C1 segment of cervical spinal cord (tissue), 14 donors: ENCODE measurements around the gene MAP3K7CL.
"Not testable (repeated sequence)": the region's sequence is repeated elsewhere in the genome, so short reads cannot be mapped to it uniquely, and the experiment has no call there.

Experiments used
- DNase-seq, 14 donors: peaks; one replicate each; lab custom pipeline; 2025; lab: John Stamatoyannopoulos, UW

The MAP3K7CL gene

GRCh38 chr21:29166853-29167252 is 36.4 kb downstream of the MAP3K7CL start:
- DNase-seq, result peak in 1 of 14 donors; percentile 61

DNA sequence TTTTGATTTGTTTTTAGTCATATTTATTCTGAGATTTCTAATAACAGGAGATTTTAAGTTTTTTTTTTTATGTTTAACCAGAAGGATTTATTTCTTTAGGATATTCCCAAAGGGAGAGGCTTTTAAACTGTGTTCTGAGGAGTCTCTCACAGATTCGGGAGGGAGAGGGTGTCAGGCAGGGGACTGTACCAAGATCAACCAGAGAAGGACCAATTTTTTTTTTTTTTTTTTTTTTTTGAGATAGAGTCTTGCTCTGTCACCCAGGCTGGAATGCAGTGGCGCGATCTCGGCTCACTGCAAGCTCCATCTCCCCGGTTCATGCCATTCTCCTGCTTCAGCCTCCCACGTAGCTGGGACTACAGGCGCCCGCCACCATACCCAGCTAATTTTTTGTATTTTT is 37.0 kb downstream of the MAP3K7CL start:
- not testable (repeated sequence) for DNase-seq

- DNase-seq, result no peak
These were observed 38.5 kb downstream of the MAP3K7CL start for GRCh38 chr21:29168891-29169315.

DNA sequence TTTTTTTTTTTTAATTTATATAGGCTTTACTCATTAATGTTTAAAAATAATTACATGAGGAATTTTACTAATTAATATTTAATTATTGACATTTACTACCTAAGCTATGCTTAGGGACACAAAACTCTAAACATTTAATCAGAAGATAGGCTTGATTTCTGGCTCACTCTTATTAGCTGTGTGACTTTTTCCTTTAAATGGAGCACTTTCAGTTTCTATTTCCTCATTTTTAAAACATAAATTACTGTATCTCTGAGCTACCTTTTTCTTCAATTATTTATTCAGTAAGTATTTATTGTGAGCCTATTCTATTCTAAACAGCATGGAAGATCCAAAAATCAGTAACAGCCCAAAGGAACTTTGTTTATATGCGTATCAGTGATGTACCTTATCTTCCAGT is 40.5 kb downstream of the MAP3K7CL start:
- DNase-seq, result no peak

- no peak for DNase-seq
These were observed 41.8 kb downstream of the MAP3K7CL start for GRCh38 chr21:29172282-29172681.

DNA sequence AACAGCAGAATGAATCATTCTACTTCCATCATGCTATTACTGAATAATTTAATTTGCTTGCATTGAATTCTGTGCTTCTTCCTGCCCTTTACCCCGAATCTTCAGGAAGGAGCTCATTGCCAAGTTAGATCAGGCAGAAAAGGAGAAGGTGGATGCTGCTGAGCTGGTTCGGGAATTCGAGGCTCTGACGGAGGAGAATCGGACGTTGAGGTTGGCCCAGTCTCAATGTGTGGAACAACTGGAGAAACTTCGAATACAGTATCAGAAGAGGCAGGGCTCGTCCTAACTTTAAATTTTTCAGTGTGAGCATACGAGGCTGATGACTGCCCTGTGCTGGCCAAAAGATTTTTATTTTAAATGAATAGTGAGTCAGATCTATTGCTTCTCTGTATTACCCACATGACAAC is 44.2 kb downstream of the MAP3K7CL start:
- no peak for DNase-seq

DNA sequence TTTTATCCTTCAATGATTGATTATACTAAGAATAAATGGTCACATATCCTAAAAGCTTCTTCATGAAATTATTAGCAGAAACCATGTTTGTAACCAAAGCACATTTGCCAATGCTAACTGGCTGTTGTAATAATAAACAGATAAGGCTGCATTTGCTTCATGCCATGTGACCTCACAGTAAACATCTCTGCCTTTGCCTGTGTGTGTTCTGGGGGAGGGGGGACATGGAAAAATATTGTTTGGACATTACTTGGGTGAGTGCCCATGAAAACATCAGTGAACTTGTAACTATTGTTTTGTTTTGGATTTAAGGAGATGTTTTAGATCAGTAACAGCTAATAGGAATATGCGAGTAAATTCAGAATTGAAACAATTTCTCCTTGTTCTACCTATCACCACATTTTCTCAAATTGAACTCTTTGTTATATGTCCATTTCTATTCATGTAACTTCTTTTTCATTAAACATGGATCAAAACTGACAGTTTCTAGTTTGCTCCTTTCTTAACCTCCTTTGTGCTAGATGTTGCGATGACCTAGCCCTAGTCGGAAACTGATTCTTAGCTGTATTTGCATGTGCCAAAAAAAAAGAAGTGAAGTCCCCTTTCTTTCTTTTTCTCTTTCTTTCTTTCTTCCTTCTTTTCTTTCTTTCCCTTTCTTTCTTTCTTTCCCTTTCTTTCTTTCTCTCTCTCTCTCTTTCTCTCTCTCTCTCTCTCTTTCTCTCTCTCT is 45.1 kb downstream of the MAP3K7CL start:
- DNase-seq, result no peak

DNA sequence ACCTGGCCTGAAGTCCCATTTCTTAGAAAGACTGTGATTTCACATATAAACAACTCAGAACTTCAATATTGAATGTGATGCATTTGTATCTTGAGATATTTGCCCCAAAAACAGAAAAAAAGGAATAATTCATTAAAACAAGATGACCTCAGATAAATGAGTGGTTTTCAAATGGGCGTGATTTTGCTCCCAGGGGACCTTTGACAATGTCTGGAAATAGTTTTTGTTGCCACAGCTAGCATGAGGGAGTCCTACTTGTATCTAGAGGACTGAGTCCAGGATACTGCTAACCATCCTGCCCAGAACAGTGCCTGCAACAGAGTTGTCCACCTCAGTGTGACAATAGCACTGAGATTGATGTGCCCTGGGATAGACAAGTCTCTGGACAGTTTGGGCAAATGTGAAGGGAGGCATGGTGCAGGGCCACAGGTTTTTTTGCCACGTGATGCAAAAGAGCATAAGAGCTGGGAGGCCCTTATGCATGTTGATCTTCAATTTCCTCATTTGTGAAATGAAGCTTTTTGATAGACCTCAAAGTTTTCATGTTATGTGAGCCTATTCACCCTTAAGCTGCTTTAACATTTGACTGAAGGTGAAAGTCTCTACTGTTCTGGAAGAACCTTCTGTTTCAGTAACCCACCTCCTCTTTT is 46.2 kb downstream of the MAP3K7CL start:
- DNase-seq, result no peak

DNA sequence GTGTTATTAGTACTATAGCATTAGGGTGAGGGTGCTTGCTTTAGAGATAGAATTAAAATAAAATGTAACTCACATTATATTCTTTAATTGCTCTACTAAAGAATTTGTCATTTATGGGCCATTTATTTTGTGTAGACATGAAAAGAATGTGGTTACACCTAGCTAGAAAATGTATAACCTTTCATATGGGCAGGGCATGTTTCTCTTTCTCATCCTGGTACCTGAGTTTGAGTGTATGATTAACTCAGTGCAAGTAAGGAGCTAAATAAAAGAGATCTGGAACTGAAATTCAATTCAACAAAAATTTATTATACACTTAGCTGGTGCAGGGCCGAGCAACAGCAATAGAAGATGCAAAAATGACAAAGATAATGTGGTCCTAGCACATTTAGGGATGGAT is 47.4 kb downstream of the MAP3K7CL start:
- no peak for DNase-seq

- DNase-seq, result no peak
These were observed 48.5 kb downstream of the MAP3K7CL start for GRCh38 chr21:29178926-29179325.

DNA sequence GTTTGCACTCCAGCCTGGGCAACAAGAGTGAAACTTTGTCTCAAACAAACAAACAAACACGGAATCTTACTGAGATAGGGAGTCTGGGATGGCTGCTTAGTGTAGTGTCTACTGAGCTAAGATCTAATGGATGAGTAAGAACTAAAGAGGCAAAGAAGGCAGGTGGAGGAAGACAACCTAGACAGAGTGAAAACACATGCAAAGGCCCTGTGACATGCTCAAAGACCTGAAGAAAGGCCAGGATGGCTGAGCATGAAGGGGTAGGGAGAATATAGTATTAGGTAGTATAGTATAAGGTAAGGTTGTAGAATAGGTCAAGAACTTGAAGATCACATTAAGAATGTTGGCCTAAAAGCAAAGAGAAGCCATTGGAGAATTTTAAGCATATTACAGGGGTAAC is 49.1 kb downstream of the MAP3K7CL start:
- no peak for DNase-seq

DNA sequence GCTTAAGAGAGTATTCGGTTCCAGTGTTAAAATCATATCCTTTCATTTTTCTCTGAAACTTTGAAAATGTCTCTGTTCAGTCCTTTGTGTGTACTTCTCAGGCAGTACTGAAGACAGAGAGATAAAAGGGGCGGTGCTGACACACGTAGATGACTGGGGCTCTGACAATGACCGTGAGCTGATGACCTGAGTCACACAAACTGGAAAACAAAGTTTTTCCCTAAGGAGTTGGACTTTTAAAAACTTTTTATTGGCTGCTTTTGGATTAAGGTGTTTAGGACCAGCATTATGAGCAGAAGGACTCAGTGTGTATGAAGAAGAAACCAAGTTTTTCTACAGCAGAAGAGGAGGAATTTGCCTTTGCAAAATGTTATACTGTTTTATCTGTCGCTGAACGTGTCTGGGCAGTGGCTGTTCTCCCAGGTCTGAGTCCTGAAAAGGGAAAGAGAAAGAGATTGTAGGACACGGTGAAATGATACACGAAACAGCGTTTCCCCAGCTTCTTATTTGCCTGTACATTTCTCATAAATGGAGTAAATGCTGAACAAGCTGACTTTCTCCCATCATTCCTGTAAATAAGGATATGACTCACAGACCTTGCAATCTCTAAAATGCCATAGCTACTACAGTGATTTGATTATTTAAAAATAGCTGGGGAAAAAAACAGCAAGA is 51.5 kb downstream of the MAP3K7CL start:
- no peak for DNase-seq

GRCh38 chr21:29182691-29183092 is 52.2 kb downstream of the MAP3K7CL start:
- no peak for DNase-seq

GRCh38 chr21:29184037-29184436 is 53.6 kb downstream of the MAP3K7CL start:
- DNase-seq, result no peak

GRCh38 chr21:29185172-29185571 is 54.7 kb downstream of the MAP3K7CL start:
- no peak for DNase-seq

- DNase-seq, result no peak
These were observed 55.2 kb downstream of the MAP3K7CL start for GRCh38 chr21:29185633-29186032.

- DNase-seq, result no peak
These were observed 55.8 kb downstream of the MAP3K7CL start for GRCh38 chr21:29186246-29186645.

DNA sequence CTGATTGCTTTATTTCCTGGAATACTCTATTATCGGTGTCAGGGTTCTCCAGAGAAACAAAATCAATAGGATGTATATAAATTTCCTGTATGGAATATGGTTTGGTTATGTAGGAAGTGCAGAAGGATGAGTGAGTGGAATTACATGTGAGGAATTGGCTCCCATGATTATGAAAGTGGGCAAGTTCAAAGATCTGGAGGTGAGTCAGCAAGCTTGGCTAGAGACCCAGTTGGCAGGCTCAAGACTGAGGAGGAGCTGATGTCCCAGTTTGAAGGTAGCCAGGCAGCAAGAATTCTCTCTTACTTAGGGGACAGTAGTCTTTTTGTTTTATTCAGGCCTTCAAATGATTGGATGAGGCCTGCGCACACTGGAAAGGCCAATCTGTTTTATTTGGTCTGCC is 57.5 kb downstream of the MAP3K7CL start:
- DNase-seq, result peak in 2 of 14 donors; percentile 19 to 32

DNA sequence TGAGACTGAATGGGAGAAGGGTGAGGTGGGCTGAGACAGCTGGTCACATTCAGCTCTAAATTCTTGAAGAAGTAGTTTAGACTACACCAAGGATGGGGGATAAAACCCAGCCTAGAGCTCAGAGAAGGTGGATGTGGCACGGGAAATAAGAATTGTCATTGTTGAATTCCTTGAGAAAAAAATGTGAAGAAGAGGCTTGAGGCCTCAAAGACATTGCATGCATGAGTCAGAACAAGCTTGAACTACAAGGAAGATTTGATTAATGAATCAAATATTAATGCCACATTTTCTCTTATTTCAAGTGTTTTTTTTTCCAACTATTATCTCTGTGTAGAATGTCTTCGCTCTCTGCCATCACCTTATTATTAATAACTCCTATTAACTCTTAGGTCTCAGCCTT is 58.9 kb downstream of the MAP3K7CL start:
- DNase-seq, result no peak

GRCh38 chr21:29190923-29191331 is 60.5 kb downstream of the MAP3K7CL start:
- DNase-seq, result no peak

GRCh38 chr21:29193072-29193471 is 62.6 kb downstream of the MAP3K7CL start:
- no peak for DNase-seq

DNA sequence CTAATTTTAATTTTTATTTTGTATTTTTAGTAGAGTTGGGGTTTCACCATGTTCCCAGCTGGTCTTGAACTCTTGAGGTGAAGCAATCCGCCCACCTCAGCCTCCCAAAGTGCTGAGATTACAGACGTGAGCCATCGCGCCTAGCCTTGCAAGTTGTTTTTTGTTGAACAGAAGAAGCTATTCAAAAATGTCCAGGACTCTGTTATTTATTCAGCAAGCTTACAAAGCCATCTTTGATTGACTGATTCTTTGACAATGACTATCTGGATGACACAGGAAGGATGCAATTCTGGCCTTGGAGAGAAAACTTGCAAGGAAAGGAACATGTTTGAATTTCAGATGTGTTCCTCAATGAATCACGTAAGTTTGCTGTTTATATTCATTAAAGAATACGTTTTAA is 63.5 kb downstream of the MAP3K7CL start:
- DNase-seq, result no peak

DNA sequence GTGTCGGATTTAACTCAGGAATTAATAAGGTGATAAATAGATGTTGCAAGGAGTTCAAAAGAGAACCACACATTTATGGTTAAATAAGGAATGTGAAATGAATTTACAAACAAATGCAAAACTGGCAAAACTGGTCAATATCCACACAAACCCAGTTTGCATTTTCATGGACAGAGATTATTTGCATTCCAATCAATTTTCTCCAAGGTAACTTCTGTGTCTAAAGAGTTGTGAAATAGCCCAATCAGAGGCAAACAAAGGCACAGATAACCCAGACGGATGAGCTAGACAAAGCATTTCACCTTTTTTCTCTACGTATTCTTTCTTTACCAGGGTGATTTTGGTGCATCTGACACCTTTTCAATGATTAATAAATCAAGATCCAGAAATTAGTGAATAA is 63.9 kb downstream of the MAP3K7CL start:
- no peak for DNase-seq
